Daoy (cell line): Measurements from ENCODE around the gene MTHFR. TPM values are rescaled to one million over a fixed set of nuclear protein-coding genes. Genes with fewer than 3 reads are reported as not detected.

Experiments
- DNase-seq: peaks from one replicate; pipeline ENCODE4 v3.0.0-alpha.2; 2015; ENCODE audit warnings: low read depth
- total RNA-seq: library from RNA; depleted of rRNA; stranded (reverse); fragments of >200 nt; shearing (Covaris generic); gene quantifications from 2 replicates; pipeline ENCODE4 v1.2.3, GENCODE V29; 2014

Gene MTHFR
- total RNA-seq, 1 experiment from 2014 or later = 4.7 TPM

DNA sequence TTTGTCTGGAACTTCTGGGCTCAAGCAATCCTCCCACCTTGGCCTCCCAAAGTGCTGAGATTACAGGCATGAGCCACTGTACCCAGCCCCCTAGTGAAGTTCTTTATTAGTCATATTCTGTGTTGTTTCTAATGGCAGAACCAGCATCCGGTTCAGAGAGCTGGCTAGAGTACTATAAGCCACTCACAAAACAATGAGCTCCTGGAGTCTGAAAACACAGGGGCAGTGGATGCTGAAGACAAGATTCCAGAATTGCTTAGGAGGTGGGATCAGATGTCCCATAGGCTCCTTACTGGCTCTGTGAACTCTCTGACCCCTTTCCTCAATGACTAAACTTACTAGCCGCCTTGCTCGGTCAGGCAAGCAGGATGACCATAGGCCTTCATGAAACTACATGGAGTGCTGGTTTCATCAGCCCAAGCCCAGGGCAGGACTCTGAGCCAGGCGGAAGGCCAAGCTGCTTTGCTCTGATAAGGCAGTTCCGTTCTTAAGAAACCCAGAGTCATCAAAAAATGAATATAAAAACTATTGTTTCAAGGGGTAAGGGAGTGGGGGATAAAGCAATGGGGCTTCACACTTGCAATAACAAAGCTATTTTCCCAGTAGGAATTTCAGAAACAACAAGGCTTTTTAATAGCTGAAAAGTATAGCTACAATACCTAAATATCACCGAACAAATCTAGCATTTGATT is 8.1 kb downstream of the MTHFR start:
- no peak for DNase-seq

- no peak for DNase-seq
These were observed 9.5 kb downstream of the MTHFR start for GRCh38 chr1:11796036-11796828.

- no peak for DNase-seq
These were observed 10.4 kb downstream of the MTHFR start for GRCh38 chr1:11795238-11795890.

DNA sequence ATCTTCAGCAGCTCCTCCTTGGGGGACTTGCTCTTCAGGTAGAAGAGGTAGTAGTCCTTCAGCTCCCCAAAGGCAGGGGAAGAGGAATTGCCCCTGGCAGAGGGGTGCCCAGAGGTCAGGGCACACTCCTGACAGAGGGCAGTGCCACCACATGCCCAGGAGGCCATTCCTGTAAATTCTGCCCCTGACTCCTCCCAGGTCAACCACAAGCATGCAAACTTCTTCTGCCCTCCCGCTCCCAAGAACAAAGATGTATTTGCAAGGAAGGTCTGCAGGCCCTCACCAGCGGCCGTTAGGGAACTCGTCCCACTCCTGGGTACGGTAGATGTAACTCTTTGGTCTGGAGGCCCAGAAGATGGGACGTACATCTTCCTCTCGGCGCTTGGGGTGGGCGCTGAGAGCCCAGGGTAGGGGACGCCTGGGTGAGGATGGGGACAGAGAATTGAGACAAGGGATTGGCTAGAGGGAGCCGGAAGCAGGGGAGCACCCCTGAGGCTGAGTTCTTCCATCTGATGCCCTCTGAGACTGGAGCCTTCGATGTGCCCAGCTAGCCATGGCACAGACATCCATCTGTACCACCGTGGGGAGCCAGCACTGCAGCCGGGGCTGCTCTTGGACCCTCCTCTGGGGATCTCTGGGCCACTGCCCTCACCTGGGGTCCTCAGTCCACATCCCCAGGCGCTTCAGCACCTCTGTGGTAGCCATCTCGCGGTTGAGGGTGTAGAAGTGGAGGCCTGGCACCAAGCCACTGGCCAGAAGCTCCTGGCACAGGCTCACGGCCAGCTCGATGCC is 11.1 kb downstream of the MTHFR start:
- DNase-seq = no peak

DNA sequence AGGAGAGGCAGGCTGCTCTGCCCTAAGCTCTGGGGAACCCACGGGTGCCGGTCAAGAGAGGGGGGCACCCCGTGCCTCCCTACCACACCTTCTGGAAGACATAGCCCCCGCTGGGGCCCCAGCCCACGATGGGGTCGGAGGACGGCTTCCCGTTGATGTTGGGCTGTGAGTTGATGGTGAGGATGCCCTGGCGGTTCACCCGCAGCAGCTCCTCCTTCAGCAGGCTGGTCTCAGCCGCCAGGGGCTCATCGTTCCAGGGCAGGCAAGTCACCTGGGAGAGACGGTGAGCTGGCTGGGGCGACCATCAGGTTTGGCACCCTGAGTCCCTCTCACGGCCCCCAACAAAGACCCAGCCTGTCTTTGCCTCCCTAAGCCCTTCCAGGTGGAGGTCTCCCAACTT is 11.9 kb downstream of the MTHFR start:
- DNase-seq = no peak

- DNase-seq = no peak
These were observed 13.7 kb downstream of the MTHFR start for GRCh38 chr1:11792106-11792505.

GRCh38 chr1:11790880-11791715 is 14.7 kb downstream of the MTHFR start:
- peak; percentile 87 for DNase-seq

DNA sequence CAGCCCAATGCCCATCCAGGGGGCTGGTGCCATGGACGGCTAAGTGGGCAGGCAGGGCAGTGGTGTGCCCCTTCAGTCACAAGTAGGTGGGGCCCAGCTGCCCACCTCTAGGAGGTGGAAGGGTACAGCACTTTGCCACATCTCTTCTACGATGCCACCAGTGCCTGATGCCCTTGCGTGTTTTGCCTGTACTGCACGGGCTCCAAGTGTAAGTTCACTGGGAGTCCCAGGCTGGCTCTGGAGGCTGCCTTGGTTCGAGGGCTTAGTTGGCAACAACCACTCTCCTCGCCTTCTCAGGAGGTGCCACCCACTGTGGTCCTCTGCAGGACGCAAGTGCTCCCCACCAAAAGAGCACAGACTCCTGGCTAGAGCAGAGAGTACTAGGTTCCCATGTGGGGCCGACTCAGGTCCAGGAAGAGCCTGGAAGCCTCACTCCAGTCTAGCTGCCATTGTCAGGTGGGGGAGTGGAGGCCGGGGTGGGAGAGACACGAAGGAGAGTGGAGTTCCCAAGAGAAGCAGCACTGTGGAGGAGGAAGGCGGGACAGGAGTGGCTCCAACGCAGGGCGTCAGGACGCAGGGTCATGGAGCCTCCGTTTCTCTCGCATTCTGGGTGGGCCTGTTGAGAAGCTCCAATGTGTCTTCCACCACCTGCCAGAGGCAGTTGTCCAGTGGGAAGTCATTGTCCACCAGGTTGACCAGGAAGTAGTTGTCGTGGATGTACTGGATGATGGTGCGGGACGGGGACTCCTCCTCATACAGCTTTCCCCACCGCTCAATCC is 15.5 kb downstream of the MTHFR start:
- no peak for DNase-seq

GRCh38 chr1:11789126-11790067 is 16.4 kb downstream of the MTHFR start:
- no peak for DNase-seq

DNA sequence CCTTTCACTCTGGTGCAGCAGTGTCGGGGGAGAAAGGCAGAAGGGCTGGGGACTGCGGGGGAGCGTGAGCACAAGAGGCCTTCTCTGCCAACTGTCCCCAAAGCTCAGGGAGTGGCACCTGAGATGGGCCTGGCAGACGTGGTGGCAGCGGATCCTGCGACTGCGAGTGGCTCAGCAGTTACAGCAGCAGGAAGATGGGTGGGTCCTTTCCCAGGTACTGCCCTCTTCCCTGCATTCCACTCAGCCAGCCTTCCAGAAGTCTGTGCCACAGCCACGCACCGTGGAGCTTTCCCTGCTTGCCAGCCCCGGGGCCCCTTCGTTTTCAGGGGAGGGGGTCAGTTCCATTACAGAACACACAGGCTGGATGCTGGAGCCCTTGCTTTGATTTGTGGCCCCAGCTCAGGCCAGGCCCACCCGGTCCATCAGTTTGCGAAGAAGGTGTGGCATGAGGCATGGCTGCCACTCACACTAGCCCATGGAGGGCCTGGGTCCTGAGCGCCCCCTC is 17.2 kb downstream of the MTHFR start:
- DNase-seq = no peak

DNA sequence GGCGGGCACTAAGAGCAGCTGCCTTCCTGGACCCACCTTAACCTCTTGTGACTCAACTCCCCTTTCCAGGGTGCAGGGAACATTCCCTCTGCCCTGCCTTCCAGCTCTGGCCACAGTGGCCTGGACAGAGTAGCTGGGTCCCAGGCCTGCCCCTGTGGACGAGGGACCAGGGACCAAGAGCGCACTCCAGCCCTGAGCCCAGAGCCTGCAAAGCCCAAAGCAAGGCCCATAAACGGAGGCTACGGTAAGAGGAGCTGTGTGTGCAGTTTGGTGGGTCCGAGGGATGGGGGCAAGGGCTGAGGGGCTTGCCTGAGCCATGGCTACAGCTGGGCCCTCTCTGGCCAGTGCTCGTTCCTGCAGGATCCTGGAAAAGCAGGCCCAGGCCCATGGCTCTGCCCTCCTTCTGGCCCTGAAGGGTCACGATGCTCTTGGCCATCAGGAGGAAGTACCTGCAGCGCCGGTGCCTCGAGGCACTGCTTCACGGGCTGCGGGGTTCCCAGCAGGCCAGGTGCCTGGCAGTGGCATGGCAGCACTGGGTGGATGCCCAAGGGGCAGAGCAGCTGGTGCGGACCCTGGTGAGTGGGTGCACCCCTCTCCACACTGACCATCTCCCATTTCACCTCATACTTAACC is 17.8 kb downstream of the MTHFR start:
- no peak for DNase-seq

DNA sequence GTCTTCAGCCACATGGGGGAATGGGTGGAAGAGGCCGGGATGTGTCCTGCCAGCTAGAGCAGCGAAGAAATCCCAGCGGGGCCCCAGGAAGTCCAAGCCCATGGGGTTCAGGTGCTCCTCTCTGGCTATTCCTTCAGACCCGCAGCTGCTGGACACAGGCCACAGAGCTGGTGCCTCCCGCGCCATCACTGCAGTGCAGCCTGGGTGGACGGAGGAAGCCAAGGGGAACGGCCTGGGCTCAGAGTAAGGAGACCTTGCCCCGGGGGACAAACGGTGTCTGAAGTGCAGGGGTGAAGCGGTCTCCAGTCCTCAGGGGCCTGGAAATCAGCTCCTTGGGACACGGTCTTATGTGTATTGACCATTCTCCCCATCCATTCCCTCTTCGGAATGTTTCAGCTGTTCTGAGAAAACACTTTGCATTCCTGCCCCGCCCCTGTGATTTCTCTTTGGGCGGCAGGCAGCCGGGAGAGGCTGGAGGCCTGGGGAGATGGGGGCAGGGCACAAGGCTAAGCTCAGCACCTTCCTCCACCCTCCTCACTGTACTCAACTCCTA is 18.4 kb downstream of the MTHFR start:
- DNase-seq = no peak

DNA sequence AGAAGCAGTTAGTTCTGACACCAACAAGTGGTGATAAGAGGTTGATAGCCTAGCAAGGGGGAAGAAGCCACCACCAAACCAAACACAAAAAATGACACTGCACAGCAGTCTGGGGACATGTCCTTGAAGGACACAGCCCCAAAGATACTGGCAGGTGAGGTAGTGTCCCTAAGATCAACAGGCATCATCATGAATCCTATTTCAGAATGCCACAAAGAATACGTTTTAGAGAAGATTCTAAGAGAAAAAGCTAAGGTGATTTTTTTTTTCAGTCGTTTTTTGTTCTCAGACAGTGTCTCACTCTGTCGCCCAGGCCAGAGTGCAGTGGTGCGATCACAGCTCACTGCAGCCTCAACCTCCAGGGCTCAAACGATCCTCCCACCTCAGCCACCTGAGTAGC is 19.6 kb downstream of the MTHFR start:
- no peak for DNase-seq

DNA sequence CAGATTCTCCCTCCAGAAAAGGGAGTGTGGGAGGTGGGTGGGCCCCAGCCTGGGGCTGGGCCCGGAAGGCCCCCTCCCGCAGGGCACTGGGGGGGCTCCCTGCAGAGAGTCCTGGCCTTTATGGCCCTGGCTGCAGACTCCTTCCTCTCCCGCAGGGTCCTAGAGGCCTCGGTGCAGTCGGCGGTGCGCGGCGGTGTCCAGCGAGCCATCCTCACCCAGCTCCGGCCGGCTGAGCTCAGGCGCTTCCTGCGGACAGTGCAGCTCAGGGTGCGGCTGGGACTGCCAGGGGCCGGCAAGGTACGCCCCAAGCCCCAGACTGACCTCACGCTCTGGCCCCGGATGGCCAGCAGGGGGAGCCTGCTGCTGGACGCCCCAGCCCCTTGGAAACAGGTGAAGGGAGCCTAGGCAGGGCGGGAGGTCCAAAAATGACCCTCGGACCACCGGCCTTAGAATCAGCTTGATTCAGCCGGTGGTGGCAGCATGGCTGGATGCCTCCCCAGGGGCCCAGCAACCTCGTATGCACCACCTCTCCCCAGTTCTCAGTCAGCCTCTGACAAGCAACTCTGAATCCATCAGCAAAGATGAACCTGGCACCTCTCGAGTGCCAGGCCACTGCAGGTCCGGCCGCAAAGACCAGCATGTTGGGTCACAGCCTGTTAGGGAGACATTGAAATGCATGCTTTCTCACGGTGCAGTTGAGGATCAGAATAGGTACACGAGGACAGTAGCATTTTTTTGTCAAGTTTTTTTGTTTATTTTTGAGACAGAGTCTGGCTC is 20.6 kb downstream of the MTHFR start:
- peak; percentile 61 for DNase-seq

- no peak for DNase-seq
These were observed 21.3 kb downstream of the MTHFR start for GRCh38 chr1:11784256-11784992.

GRCh38 chr1:11783556-11783955 is 22.2 kb downstream of the MTHFR start:
- DNase-seq = no peak
